HK-2 (cell line): ENCODE data around the gene PLAAT2.
"Not testable (repeated sequence)": the region's sequence is repeated elsewhere in the genome, so short reads cannot be mapped to it uniquely, and the experiment has no call there.

Source experiments
- DNase-seq: peaks from one replicate; pipeline ENCODE4 v3.0.0-alpha.2; 2018; ENCODE audit not compliant: unreplicated experiment

PLAAT2 gene

DNA sequence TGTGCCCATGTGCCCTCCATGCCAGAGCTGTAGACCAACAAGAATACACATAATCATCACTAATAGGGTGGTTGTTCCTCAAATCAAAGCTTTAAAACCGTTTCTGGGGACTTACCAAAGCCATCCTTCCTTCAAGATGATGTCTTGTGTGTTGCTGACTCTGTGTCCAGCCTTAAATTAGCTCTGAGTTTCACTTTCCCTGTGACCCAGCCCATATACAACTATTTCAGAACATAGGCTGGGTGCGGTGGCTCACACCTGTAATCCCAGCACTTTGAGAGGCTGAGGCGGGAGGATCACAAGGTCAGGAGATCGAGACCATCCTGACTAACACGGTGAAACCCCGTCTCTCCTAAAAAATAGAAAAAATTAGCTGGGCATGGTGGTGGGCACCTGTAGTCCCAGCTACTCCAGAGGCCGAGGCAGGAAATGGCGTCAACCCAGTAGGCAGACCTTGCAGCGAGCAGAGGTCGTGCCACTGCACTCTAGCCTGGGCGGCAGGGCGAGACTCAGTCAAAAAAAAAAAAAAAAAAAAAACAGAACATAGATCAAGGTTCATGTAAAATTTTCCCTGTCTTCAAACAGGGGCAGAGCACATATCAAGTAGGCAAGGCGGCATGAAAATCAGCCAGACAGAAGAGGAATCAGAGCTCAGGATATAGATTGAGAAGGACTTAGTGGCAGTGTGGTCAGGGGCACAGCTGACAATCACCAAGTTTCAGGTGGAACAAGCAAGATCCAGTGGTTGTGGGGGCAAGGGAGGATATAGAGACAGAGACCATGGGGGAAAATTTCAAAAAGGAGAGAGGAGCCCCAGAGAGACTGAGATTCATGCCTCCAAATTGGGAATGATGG is at the start of gene PLAAT2:
Gene PLAAT2 (minus strand): TSS at position 179 of the 855 bp plus-strand sequence. CDS start 55 bp downstream, at position 124.
- DNase-seq, result no peak

DNA sequence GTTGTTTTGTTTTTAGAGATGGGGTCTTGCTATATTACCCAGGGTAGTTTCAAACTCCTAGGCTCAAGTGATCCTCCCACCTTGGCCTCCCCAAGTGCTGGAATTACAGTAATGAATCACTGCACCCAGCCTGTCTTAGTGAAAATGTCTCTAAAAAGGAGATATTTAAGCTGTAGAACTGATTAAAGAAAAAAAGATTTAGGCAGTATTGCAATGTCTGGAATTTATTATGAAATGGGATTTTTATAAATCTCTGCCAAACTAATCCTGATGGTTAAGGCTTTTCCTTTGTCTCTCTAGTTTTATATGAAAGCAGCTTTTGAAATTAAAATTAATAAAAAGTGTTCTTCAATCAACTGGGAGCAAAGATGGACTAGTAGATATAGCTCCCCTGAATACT is 49.0 kb upstream of the PLAAT2 start:
- no peak for DNase-seq

DNA sequence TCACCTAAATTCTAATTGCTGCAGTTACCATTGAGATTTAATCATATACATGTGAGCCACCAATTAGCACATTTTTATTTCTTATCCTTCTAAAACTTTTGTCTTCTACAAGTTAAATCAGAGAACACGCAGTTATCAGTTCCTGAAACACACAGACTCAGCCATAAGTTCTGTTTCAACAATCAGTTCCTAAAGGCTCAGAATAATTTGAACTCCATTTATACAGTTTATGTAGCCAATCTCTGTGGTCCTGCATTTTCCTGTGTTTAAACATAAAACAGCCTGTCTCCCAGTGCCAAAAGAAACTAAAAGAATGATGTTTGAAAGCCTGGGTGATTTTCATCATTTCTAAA is 48.2 kb upstream of the PLAAT2 start:
- DNase-seq, result no peak

DNA sequence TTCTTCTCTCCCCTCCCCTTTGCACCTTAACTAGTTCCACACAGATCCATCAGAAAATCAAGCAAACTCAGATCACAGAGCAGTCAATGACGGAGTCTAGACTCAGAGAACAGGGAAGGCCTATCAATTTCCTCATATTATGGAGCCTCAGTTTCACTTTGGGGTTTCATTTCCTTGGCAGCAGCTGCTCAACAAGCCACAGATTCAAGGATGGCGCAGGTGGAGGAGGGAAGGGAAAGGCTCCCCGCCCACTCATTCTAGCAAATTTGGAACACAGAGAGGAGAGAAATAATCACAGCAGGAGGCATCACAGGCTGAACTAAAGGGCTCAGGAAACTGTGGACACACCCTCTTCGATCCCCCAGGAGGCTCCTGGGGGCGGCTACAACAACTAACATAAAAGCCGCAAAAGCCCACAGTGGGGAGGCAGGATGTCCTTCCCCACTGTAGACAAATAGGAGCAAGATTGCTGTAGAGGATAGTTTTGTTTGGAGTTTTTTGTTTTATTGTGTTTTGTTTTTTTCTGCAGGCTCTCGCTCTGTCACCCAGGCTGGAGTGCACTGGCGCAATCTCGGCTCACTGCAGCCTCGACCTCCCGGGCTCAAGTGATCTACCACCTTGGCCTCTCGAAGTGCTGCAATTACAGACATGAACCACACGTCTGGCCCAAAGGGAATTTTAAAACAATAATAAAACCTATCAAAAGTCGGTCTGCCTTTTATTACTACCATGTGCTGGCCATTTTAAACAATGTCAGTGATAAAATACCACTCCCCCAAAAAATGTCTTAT is 47.6 kb upstream of the PLAAT2 start:
- DNase-seq, result no peak

DNA sequence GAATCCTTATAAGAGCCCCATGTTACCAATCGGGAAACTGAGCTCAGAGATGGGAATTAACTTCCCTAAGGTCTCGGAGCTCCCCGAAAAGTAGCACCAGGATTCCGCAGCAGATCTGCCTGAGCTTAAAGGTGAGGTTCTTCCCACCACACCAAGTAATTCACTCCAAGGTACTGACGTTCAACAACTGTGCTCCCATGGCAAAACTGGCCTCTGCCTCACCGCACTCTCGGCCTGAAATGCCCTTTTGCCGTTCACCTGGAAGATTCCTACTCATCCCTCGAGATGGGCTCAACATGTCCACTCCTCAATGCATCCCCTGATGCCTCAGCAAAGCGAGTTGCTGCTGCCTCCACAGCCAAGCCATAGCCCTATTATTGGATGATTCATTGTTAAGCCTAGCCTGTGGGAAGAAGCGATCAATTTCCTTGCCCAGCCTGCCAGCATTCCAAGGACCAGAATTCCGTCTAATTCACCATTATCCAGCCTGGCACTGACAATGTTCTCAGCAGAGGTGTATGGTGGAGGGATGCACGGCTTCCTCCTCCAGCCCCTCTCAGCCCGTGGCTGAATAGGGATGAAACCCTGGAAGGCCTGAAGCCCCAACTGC is 46.9 kb upstream of the PLAAT2 start:
- no peak for DNase-seq

DNA sequence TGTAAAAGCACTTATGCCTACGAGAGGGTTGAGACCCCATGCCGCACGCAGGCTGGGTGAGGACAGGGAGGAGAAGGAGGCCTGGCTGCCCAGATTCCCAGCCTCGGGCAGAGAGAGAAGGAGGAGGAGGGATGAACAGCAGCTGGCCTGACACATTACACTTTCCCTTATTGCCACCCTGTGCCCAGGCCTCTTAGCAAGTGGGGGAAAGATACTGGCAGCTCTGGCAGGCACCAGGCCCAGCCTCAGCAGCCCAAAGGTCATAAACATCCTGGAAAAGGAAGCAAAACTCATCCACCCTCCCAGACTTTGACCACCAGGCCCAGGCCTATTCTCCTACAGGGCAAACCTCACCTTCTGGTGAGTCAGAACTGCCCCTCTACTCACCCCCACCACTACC is 46.4 kb upstream of the PLAAT2 start:
- DNase-seq, result no peak

DNA sequence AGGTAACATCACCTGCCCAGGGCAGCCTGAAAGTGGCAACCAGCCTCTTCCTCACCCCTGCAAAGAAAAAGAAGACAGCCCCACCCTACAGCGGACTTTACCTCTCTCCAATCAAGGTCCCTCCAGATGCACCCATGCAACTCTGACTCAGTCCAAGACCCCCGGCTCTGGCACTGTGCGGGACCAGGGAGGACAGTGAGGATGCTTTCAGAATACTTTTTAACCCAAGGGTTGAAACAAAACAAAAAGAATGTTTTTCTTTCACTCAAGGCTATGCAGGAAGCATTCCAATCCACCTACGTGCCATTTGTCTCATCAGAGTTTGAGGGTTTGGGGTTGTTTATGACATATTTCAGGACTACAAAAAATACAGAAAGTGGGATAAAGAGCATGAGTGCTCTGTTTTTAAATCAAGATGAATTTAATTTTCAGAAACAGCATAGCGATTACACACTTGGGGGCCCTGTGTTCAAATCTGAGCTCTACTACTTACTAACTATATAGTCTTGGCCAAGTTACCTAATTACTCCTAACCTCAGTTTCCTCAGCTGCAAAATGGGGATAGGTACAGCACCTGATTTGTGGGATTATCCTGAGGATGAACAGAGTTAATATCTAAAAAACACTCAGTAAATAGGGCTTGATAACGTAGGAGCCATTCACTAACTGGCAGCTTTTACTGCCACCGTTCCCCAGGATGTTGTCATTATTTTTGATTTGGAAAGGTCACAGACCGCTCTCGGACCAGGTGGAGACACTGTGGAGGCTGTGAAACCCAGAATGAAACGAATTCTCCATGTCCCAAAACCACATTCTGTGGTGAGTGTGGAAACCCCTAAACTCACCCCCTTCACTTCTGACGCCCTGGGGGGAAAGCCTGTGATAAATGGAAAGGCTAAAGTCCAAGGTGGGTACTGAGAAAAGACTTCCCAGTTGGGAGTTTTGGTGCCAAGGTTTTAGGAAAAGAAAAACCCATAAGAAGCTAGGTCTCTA is 45.5 kb upstream of the PLAAT2 start:
- DNase-seq, result no peak

DNA sequence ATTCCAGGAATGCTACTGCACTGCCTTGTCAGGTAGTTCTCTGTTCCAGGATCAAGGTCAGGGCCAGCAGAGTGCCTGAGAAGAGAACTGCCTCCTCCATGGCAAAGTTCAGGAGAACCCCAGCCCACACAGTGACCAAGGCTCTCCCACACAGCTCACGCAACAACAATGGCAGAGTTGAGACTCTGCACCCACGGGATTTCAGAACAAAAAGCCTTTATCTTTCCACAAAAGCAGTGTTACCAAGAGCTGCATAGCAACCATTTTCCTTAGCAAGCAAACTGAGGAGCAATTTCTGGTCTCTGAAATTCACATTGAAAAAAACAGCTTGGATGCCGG is 40.0 kb upstream of the PLAAT2 start:
- DNase-seq, result no peak

DNA sequence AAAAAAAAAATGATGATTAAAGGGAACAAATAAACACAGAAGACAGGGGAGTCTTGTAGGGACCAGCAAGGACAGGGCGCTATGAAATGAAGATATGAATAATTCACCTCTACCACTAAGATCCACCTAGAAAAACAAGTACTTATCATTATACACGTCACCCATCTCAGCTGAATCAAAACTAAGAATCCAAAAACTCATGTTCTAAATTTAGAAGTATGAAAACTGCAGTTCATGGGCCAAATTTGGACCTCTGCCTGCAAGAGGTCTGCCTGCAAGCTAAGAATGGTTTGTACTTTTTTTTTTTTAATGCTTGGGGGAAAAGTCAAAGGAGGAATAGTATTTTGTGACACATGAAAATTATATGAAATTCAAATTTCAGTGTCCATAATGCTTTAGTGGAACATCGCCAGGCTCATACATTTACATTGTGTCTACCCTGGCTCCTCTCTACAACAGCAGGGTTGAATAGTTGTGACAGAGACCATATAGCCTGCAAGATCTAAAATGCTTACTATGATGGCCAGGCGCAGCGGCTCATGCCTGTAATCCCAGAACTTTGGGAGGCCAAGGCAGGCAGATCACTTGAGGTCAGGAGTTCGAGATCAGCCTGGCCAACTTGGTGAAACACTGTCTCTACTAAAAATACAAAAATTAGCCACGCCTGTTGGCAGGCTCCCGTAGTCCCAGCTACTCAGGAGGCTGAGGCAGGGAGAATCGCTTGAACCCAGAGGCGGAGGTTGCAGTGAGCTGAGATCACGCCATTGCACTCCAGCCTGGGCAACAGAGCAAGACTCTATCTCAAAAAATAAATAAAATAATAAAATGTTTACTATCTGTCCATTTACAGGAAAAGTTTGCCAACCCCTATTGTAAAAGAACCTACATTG is 39.4 kb upstream of the PLAAT2 start:
- not testable (repeated sequence) for DNase-seq

DNA sequence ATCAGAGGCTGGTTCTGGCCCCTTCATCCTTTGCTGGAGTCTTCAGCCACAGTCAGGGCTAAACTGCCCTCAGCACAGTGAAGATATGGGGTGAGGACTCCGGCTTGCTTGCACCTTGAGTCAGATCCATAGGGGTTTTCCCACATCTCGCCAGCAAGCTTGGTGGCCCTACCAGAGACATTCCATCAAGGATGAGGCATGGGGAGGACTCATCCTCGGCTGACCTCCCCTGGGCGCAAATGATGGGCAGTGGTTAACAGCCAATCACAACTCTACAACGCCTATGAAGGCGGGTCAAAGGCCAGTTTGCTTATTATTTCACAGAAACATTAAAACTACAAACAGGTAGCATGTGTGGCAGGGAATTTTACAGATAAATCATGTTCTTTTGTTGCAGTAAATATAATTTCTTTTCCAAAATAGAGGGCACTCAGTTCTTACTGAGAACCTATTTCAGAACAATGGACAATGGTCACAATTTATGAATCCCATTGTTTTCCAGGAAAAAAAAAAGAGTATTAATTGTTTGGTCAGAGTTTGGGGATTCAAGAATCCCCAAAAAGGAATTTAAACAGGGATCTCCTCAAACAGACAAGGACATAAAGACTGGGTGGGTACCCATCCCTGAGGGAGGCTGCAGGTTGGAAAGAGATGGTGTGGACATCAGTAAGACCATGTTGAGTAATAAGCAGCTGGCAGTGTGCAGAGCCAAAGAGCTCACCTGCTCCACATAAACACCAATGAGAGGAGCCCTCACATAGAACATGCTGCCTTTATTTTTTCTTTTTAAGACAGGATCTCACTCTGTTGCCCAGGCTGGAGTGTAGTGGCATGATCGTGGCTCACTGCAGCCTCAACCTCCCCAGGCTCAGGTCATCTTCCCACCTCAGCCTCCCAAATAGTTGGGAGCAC is 36.3 kb upstream of the PLAAT2 start:
- peak; percentile 81 for DNase-seq

DNA sequence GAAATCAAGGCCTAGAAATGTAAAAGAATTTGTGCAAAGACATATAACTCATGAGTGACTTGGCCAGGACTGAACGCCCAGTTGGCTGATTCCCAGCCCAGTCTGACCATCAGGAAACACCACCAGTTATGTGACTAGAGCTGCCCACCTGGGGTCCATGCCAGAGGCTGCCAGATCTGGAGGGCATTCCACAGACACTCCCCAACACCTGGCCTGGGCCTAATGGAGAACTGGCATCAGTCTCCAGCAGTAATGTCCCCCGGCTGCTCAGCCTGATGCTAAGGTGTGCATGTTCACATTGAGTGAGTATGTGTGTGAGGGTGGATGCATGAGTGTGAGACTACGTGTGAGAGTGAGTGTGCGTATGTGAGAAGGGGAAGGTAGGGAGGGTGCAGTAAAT is 35.4 kb upstream of the PLAAT2 start:
- no peak for DNase-seq

DNA sequence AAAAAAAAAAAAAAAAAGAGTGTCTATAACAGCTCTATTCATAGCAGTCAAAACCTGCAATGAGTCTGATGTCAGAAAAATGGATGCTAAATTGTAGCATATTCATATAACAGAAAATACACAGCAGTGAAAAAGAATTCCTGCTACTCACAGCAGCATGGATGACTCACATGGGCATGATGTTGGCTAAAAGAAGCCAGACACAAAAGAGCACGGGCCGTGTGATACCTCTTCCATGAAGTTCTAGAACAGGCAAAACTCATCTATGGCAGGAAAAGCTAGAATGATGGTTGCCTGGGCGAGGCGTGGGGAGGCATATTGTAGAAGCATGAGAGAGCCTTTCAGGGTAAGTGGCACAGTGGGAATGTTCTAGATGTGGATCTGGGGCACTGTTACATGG is 32.1 kb upstream of the PLAAT2 start:
- no peak for DNase-seq

DNA sequence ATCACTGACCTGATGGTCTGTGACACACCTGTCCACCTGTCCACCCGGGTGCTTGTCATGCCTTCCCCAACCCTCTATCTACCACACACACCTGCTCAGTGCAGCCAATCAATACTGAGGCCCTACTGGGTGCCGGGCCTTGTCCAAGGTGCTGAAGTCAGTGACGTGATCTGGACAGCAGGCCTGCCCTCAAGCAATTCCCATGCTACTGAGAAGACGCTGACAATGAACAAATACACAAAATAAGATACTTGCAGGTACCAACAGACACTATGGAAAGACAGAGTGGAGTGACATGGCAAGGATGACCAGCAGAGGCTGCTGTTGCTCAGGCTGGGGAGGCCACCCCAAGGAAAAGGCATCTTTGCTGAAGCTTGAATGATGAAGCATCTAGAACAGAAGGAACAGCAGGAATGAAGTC is 29.8 kb upstream of the PLAAT2 start:
- DNase-seq, result no peak

DNA sequence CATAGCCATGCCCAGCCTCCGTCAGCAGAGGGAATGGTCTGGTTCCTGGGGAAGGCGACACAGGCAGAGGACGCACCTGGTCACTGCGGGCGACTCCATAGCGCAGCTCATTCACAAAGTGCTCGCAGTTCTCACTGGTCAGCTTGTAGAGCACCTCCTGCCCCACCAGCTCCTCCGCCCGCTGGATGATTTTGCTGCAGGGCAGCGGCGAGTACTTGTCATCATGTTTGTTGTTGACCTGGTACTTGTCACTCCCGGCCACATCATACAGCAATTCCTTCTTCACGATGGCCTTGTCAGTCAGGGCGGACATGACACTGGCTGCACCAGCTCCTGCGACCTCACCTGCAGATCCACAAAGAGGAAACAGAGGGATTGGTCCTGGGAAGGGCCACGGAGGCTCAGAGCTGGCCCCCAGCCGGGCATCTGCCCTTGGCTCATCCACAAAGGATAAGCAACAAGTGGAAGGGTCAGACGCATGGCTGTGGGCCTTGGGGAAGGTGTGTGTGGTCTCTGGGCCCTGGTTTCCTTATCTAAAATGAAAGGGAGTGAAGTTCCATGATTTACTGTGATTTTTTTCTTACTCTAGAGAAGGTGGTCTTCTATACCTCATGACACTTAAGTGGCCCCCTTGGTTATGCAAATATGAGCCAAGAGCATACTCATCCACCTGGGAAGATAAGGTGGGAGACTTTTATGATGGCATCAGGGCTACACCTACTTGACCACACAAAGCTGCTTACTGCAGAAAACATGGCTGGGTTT is 27.0 kb upstream of the PLAAT2 start:
- DNase-seq, result no peak

DNA sequence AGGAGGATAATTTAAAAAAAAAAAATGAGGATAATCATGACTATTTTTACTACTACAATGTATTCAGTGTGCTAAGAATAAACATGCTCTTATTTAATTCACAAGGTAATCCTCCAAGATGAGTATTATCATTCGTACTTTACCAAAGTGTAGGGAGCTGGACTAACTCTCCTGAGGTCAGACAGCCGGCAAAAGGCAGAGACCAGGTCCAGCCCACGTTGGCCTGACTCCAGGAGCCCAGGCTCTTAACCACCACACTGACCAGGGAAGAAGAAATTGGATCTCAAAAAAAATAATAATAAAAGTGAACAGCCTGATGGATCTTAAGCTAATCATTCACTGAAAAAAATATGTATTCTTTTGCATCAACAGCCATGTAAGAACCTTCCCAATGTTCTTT is 25.8 kb upstream of the PLAAT2 start:
- DNase-seq, result no peak

DNA sequence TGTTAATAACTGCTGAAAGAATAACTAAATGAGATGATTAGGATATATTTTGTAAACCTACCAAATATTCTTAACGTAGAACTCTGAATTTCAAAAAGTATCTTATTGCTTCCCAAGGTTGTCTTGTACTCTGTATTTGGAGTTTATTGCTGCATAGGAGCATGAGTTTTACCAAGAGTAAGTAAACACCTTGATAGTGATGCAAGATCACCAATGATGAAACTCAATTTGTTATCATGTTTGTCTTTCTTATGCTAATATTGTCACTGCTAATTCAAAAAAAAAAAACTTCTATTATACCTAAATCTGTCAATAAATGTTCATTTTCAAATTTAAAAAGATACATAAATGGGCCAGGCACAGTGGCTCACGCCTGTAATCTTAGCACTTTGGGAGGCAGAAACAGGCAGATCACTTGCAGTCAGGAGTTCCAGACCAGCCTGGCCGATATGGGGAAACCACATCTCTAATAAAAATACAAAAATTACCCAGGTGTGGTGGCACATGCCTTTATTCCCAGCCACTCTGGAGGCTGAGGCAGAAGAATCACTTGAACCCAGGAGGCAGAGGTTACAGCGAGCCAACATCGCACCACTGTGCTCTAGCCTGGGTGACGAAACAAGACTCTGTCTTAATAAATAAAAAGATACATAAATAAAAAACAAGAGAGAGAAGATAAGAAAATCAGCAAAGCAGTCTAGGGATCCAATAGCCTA is 23.4 kb upstream of the PLAAT2 start:
- DNase-seq, result no peak

DNA sequence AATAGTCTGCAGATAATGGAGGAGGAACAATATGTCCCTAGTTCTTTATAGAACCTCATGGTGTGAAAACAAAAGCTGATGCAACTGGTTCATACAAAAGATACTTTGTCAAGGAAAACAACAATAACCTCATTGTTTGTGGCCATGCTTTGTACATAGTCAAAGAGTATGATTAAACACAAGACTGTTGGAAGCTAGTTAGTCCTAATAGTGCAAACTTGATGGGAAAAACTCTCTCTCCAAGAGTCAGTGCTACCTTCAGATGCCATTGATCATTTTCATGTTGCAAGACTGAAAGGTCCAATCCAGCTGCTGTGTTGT is 20.1 kb upstream of the PLAAT2 start:
- no peak for DNase-seq

DNA sequence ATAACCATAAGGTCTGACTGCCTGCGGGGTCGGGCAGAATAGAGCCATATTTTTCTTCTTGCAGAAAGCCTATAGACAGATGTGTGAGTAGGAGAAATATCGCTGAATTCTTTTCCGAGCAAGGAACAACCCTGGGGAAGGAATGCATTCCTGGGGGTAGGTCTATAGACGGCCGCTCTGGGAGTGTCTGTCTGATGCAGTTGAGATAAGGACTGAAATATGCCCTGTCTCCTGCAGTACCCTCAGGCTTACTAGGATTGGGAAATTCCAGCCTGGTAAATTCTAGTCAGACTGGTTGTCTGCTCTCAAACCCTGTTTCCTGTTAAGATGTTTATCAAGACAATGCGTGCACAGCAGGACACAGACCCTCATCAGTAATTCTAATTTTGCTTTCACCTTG is 18.0 kb upstream of the PLAAT2 start:
- DNase-seq, result not testable (repeated sequence)
